ENCODE data around the gene LMF2.

- TF ChIP-seq POLR2A (IDR thresholded peaks at IDR 0.05) (no peak), CTCF (IDR thresholded peaks at IDR 0.05) (no peak), POLR2AphosphoS5 (IDR thresholded peaks at IDR 0.05; ENCODE audit: insufficient read depth in 1 of 2, low read depth in 1 of 2) (no peak)
Observed at GRCh38 chr22:50519151-50519550, 11.6 kb upstream of the LMF2 start.
